ENCODE results near the gene C2orf92.
"Not testable (repeated sequence)": the region's sequence is repeated elsewhere in the genome, so short reads cannot be mapped to it uniquely, and the experiment has no call there.

The C2orf92 gene

DNA sequence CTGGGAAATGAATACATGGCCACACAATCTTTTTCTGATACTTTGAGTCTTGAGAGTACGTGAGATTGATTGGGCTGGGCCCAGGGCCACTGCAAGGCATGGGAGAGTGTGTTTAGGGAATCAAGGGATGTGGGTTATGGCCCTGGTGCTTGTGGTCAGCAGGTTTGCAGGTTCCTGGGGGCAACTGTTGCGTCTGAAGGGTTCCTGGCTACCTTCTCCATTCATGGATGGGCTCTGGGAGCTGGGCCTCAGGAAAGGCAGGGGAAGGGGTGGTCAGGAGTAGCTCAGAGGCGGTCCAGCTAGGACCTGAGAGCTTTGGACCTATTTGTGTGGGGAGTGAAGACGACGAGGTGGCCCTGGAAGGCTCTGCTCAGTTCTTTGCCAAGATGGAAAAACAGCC is 35.5 kb downstream of the C2orf92 start:
- no peaks in the 10 kb centered on the region for H3K27me3 ChIP-seq (ENCODE audit: insufficient read depth, low read length)
- H2AFZ ChIP-seq (ENCODE audit: low read depth, low read length) = no peak overlapping the region
- no peaks in the 10 kb centered on the region for H3K4me1 ChIP-seq (ENCODE audit: insufficient read depth, low read length)
- no peak overlapping the region for H3K4me3 ChIP-seq (ENCODE audit: low read length)
- no peaks in the 10 kb centered on the region for H3K9me3 ChIP-seq (ENCODE audit: low read length)
- H3K36me3 ChIP-seq (ENCODE audit: insufficient read depth, low read length) = no peaks in the 10 kb centered on the region

DNA sequence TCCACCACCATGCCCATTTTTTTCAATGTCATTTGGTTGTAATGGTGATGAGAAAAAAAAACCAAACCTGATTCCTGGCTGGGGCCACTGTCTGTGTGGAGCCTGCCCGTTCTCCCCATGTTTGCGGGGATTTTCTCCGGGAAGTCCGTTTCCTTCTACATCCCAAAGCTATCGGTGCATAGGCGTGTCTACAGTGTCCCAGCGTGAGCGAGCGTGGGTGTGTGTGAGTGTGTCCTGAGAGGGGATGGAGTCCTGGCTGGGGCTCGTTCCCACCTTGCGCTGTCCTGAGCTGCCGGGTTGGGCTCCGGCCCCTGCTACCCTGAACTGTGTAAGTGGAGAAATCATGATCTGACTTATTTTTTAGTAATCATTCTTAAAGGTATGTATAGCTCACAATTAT is 36.6 kb downstream of the C2orf92 start:
- Histone ChIP-seq H3K4me3 (ENCODE audit: low read length) (no peak overlapping the region), H3K4me1 (ENCODE audit: insufficient read depth, low read length) (no peaks in the 10 kb centered on the region), H3K9me3 (ENCODE audit: low read length) (no peaks in the 10 kb centered on the region), H2AFZ (ENCODE audit: low read depth, low read length) (no peak overlapping the region), H3K36me3 (ENCODE audit: insufficient read depth, low read length) (no peaks in the 10 kb centered on the region), H3K27me3 (ENCODE audit: insufficient read depth, low read length) (no peaks in the 10 kb centered on the region)

DNA sequence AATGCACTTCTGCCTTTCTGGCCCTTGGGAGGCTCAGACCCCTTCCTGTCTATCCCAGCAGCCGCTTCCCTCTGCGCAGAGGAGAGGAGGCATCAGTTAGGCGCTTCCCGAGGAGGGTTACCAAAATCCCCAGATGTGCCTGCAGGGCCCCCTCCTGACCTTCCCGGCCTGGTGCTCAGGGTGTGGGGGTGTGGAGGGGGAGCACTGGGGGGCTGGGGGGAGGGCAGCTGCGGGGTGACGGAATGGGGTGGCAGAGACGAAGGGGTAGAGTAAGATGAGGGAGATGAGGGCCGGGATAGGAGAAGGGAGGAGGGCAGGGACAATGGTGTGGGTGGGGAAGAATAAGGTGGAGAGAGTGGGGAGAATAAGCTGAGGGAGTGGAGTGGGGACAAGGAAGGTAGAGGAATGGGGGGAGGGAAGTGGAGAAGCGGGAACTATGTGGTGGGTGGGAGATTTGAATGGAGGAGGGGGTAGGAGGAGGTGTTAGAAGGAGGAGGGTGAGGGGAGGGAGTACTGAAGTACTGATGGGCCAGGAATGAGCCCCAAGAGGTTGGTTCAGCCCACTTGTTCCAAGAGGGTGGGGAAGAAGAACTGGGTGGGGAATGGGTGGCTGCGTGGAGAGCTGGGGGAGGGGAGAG is 37.3 kb downstream of the C2orf92 start:
- H3K36me3 ChIP-seq (ENCODE audit: insufficient read depth, low read length) = no peaks in the 10 kb centered on the region
- H3K4me3 ChIP-seq (ENCODE audit: low read length) = no peak overlapping the region
- no peaks in the 10 kb centered on the region for H3K4me1 ChIP-seq (ENCODE audit: insufficient read depth, low read length)
- no peaks in the 10 kb centered on the region for H3K9me3 ChIP-seq (ENCODE audit: low read length)
- H2AFZ ChIP-seq (ENCODE audit: low read depth, low read length) = no peak overlapping the region
- H3K27me3 ChIP-seq (ENCODE audit: insufficient read depth, low read length) = no peaks in the 10 kb centered on the region

- Histone ChIP-seq H3K4me1 (ENCODE audit: insufficient read depth, low read length) (no peaks in the 10 kb centered on the region), H3K4me3 (ENCODE audit: low read length) (no peak overlapping the region), H3K36me3 (ENCODE audit: insufficient read depth, low read length) (no peaks in the 10 kb centered on the region), H2AFZ (ENCODE audit: low read depth, low read length) (no peak overlapping the region), H3K9me3 (ENCODE audit: low read length) (no peaks in the 10 kb centered on the region), H3K27me3 (ENCODE audit: insufficient read depth, low read length) (no peaks in the 10 kb centered on the region)
Measured at GRCh38 chr2:97707362-97708047, 38.0 kb downstream of the C2orf92 start.

GRCh38 chr2:97708048-97708380 is 38.5 kb downstream of the C2orf92 start:
- Histone ChIP-seq H3K4me3 (ENCODE audit: low read length) (no peak overlapping the region), H2AFZ (ENCODE audit: low read depth, low read length) (no peak overlapping the region), H3K4me1 (ENCODE audit: insufficient read depth, low read length) (no peaks in the 10 kb centered on the region), H3K27me3 (ENCODE audit: insufficient read depth, low read length) (no peaks in the 10 kb centered on the region), H3K36me3 (ENCODE audit: insufficient read depth, low read length) (no peaks in the 10 kb centered on the region), H3K9me3 (ENCODE audit: low read length) (no peaks in the 10 kb centered on the region)

DNA sequence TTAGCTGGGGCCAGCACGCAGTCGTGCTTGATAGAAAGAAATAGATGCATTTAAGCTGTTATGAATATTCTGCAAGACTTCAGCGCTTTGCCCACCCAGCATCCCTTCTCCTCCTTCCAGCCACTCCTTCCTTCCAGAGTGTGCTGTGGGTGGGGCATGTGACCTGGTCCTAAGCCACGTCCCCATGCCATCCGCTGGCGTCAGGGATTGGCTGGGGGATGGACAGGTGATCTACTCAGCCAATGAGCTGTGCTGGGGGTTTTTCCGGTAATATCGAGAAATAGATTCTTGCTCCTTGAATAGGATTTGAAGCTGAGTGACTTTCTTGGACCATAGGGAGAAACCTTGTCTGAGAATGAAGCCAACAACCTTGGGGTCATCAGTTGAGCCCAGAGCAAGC is 39.1 kb downstream of the C2orf92 start:
- no peak overlapping the region for H2AFZ ChIP-seq (ENCODE audit: low read depth, low read length)
- H3K9me3 ChIP-seq (ENCODE audit: low read length) = no peaks in the 10 kb centered on the region
- no peaks in the 10 kb centered on the region for H3K27me3 ChIP-seq (ENCODE audit: insufficient read depth, low read length)
- no peaks in the 10 kb centered on the region for H3K36me3 ChIP-seq (ENCODE audit: insufficient read depth, low read length)
- no peaks in the 10 kb centered on the region for H3K4me1 ChIP-seq (ENCODE audit: insufficient read depth, low read length)
- H3K4me3 ChIP-seq (ENCODE audit: low read length) = no peak overlapping the region

GRCh38 chr2:97711394-97711711 is 41.8 kb downstream of the C2orf92 start:
- no peak overlapping the region for H3K4me3 ChIP-seq (ENCODE audit: low read length)

GRCh38 chr2:97712175-97712574 is 42.7 kb downstream of the C2orf92 start:
- H3K36me3 ChIP-seq (ENCODE audit: insufficient read depth, low read length); H3K4me3 ChIP-seq (ENCODE audit: low read length); H3K27me3 ChIP-seq (ENCODE audit: insufficient read depth, low read length); H2AFZ ChIP-seq (ENCODE audit: low read depth, low read length); H3K9me3 ChIP-seq (ENCODE audit: low read length); H3K4me1 ChIP-seq (ENCODE audit: insufficient read depth, low read length): not testable (repeated sequence)

More at GRCh38 chr2:97711394-97711711, 41.8 kb downstream of the C2orf92 start:
- Histone ChIP-seq H3K36me3 (ENCODE audit: insufficient read depth, low read length) (no peaks in the 10 kb centered on the region), H3K4me1 (ENCODE audit: insufficient read depth, low read length) (no peaks in the 10 kb centered on the region), H2AFZ (ENCODE audit: low read depth, low read length) (no peak overlapping the region), H3K27me3 (ENCODE audit: insufficient read depth, low read length) (no peaks in the 10 kb centered on the region), H3K9me3 (ENCODE audit: low read length) (no peaks in the 10 kb centered on the region)

- Histone ChIP-seq H3K27me3 (ENCODE audit: insufficient read depth, low read length) (no peaks in the 10 kb centered on the region), H3K36me3 (ENCODE audit: insufficient read depth, low read length) (no peaks in the 10 kb centered on the region), H3K9me3 (ENCODE audit: low read length) (no peaks in the 10 kb centered on the region), H3K4me3 (ENCODE audit: low read length) (no peak overlapping the region), H2AFZ (ENCODE audit: low read depth, low read length) (no peak overlapping the region), H3K4me1 (ENCODE audit: insufficient read depth, low read length) (no peaks in the 10 kb centered on the region)
Measured at GRCh38 chr2:97712693-97713295, 43.3 kb downstream of the C2orf92 start.

DNA sequence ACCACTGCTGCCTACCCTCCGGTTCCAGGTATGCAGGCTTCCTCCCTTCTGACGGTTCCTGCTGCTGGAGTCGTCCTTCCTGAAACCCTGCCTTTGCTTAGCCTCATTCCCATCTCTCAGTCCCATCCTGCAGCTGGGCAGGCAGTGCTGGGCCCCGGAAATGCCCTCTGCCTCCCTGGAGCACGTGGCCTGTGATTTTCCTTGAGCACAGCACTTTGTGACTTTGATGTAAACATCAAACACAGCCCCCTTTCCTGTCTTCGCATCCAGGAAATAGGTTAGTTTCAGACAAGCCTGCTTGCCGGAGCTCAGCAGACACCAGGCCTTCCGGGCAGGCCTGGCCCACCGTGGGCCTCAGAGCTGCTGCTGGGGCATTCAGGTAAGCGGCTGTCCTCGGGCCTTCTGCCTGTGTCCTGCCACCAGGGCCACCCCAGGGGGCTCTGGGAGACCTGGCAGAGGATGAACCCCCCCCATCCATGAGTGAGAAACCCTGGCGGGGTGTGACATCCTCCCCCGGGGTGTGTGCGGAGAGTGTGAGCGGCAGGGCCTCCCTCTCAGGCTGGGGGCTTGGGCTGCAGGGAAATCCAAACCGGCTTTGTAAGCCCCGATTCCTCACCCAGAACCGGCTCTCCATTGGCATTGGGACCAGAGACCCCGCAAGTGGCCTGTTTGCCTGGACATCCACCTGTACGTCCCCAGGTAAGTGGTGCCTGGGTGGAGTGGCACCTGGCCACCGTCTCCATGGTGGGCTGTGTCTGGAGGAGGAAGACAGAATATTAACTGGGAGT is 44.0 kb downstream of the C2orf92 start, which contains the start of gene ZAP70:
Gene ZAP70, plus strand, starts transcription at position 281 of the 788 bp plus-strand sequence. CDS start 10,461 bp downstream, outside the sequence.
- H3K4me1 ChIP-seq (ENCODE audit: insufficient read depth, low read length) = no peaks in the 10 kb centered on the region
- no peak within 1 kb of the TSS for H2AFZ ChIP-seq (ENCODE audit: low read depth, low read length)

GRCh38 chr2:97714084-97714949 is 44.8 kb downstream of the C2orf92 start:
- no peak overlapping the region for H2AFZ ChIP-seq (ENCODE audit: low read depth, low read length)
- no peaks in the 10 kb centered on the region for H3K27me3 ChIP-seq (ENCODE audit: insufficient read depth, low read length)
- H3K36me3 ChIP-seq (ENCODE audit: insufficient read depth, low read length) = no peaks in the 10 kb centered on the region
- H3K4me3 ChIP-seq (ENCODE audit: low read length) = no peak overlapping the region
- no peaks in the 10 kb centered on the region for H3K4me1 ChIP-seq (ENCODE audit: insufficient read depth, low read length)
- no peaks in the 10 kb centered on the region for H3K9me3 ChIP-seq (ENCODE audit: low read length)

More for the DNA sequence above, 44.0 kb downstream of the C2orf92 start, which contains the start of gene ZAP70:
- Histone ChIP-seq H3K9me3 (ENCODE audit: low read length) (no peaks in the 10 kb centered on the region), H3K27me3 (ENCODE audit: insufficient read depth, low read length) (no peaks in the 10 kb centered on the region), H3K4me3 (ENCODE audit: low read length) (no peak within 1 kb of the TSS), H3K36me3 (ENCODE audit: insufficient read depth, low read length) (no peaks in the 10 kb centered on the region)

DNA sequence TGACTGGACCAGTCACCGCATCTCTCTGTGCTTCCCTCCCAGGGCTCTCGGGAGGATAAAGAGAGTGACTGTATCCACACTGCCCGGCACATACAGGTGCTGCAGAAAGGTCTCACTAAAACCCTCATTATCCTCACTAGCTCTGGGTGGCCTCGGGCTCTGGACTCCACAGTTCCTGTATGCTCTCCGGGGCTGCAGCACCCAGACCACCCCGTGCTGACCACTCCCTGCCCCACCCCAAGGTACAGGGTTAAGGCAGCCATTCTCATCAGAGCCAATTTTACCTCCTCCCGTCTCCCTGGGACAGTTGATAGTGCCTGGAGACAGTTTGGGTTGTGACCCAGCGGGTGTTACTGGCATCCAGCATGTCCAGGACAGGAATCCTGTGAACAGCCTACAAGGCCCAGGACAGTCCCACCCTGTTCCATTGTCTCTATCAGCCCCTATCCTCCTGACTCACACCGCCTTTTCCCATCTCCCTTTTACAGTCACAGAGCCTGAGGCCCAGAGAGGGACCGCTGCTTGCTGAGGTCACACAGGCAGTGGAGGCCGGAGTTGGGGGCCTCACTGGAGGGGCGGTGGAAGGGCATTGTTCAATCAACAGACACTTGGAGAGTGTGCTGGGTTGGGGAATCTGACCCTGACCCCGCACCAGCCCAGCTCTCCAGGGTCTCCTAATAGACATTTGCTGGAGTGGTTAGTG is 45.6 kb downstream of the C2orf92 start:
- Histone ChIP-seq H3K4me3 (ENCODE audit: low read length) (no peak overlapping the region), H3K27me3 (ENCODE audit: insufficient read depth, low read length) (no peaks in the 10 kb centered on the region), H3K4me1 (ENCODE audit: insufficient read depth, low read length) (no peaks in the 10 kb centered on the region), H2AFZ (ENCODE audit: low read depth, low read length) (no peak overlapping the region), H3K36me3 (ENCODE audit: insufficient read depth, low read length) (no peaks in the 10 kb centered on the region), H3K9me3 (ENCODE audit: low read length) (no peaks in the 10 kb centered on the region)

Data from neuron (in vitro differentiated cells).